HEK293 (cell line): ENCODE results near the gene DUSP1.
A peak's percentile ranks its signal among the peaks of the same experiment; 100 is the strongest.

Source experiments
- CTCF ChIA-PET: fragments of 350-600 bp; formaldehyde crosslinking; extraction: SDS; loops from one replicate; lab custom pipeline; 2021; ENCODE audit warnings: antibody characterized with exemption; lab: Yijun Ruan, JAX
- POLR2A ChIA-PET: fragments of 300-600 bp; formaldehyde crosslinking; extraction: SDS; loops from one replicate; lab custom pipeline; 2020; ENCODE audit warnings: antibody characterized with exemption, inconsistent platforms; lab: Yijun Ruan, JAX
- H3K27ac ChIP-seq: fragments of 200-500 bp; sonication (Bioruptor generic); 2 replicates; pipeline ENCODE4 v1.5.1; 2014; ENCODE audit warnings: low read depth, low read length, control low read depth, inconsistent platforms; ENCODE audit errors: extremely low read depth
- H3K36me3 ChIP-seq, 2 experiments: fragments of 200-500 bp in 1 of 2; sonication (Bioruptor generic) in 1 of 2; 1 replicate in 1 of 2; 2 replicates in 1 of 2; pipeline ENCODE4 v1.5.1; 2014 to 2017; ENCODE audit warnings: inconsistent platforms in 2 of 2, low read length in 2 of 2; ENCODE audit not compliant: control insufficient read depth in 2 of 2, insufficient read depth in 1 of 2
- H3K4me1 ChIP-seq: fragments of 200-500 bp; sonication (Bioruptor generic); 2 replicates; pipeline ENCODE4 v1.5.1; 2014; ENCODE audit warnings: mild to moderate bottlenecking, low read length, inconsistent platforms; ENCODE audit not compliant: control insufficient read depth, insufficient read depth
- H3K4me3 ChIP-seq: 2 replicates; pipeline ENCODE4 v1.5.1; 2011; ENCODE audit warnings: low read depth, mild to moderate bottlenecking, control low read depth, low read length, moderate library complexity
- H3K9me3 ChIP-seq: fragments of 200-500 bp; sonication (Bioruptor generic); 2 replicates; pipeline ENCODE4 v1.5.1; 2014; ENCODE audit warnings: low read depth, low read length, inconsistent platforms; ENCODE audit not compliant: control insufficient read depth, insufficient read depth
- GLIS1 ChIP-seq: fragments of 450-650 bp; formaldehyde crosslinking; IDR thresholded peaks from 2 replicates; pipeline ENCODE4 v1.5.1; 2016; ENCODE audit warnings: missing biosample characterization, missing genetic modification characterization
- GLIS2 ChIP-seq: fragments of 450-650 bp; formaldehyde crosslinking; IDR thresholded peaks from 2 replicates; pipeline ENCODE4 v1.5.1; 2016; ENCODE audit warnings: missing biosample characterization, missing genetic modification characterization
- MZF1 ChIP-seq: fragments of 450-650 bp; formaldehyde crosslinking; IDR thresholded peaks from 2 replicates; pipeline ENCODE4 v1.5.1; 2017; ENCODE audit warnings: missing biosample characterization, missing genetic modification characterization, borderline replicate concordance
- PBX3 ChIP-seq: sonication (generic); formaldehyde crosslinking; IDR thresholded peaks from 2 replicates; pipeline ENCODE4 v1.8.1; 2022; ENCODE audit warnings: mild to moderate bottlenecking, moderate library complexity, missing genetic modification reagents
- TRIM28 ChIP-seq: IDR thresholded peaks from 2 replicates; pipeline ENCODE4 v1.6.1; 2011; ENCODE audit warnings: low read length, control low read depth, borderline replicate concordance
- ZBTB17 ChIP-seq: fragments of 450-650 bp; formaldehyde crosslinking; IDR thresholded peaks from 2 replicates; pipeline ENCODE4 v1.5.1; 2016; ENCODE audit warnings: missing biosample characterization, missing genetic modification characterization
- ZFP69B ChIP-seq: fragments of 450-650 bp; formaldehyde crosslinking; IDR thresholded peaks from 2 replicates; pipeline ENCODE4 v1.5.1; 2016; ENCODE audit warnings: missing biosample characterization, missing genetic modification characterization
- ZIC2 ChIP-seq: fragments of 450-650 bp; formaldehyde crosslinking; IDR thresholded peaks from 2 replicates; pipeline ENCODE4 v1.5.1; 2016; ENCODE audit warnings: missing biosample characterization, missing genetic modification characterization
- ZNF112 ChIP-seq: fragments of 450-650 bp; formaldehyde crosslinking; IDR thresholded peaks from 2 replicates; pipeline ENCODE4 v1.5.0; 2017; ENCODE audit warnings: missing biosample characterization, missing genetic modification characterization
- ZNF19 ChIP-seq: fragments of 450-650 bp; formaldehyde crosslinking; IDR thresholded peaks from 2 replicates; pipeline ENCODE4; 2016; ENCODE audit warnings: missing biosample characterization, missing genetic modification characterization, low read depth
- ZNF248 ChIP-seq: fragments of 450-650 bp; formaldehyde crosslinking; IDR thresholded peaks from 2 replicates; pipeline ENCODE4 v1.5.1; 2017; ENCODE audit warnings: missing biosample characterization, missing genetic modification characterization
- ZNF423 ChIP-seq: fragments of 450-650 bp; formaldehyde crosslinking; IDR thresholded peaks from 2 replicates; pipeline ENCODE4 v1.5.1; 2016; ENCODE audit warnings: missing biosample characterization, missing genetic modification characterization
- ZNF558 ChIP-seq: fragments of 450-650 bp; formaldehyde crosslinking; IDR thresholded peaks from 2 replicates; pipeline ENCODE4 v1.5.1; 2016; ENCODE audit warnings: missing biosample characterization, missing genetic modification characterization
- ZNF623 ChIP-seq: fragments of 450-650 bp; formaldehyde crosslinking; IDR thresholded peaks from 2 replicates; pipeline ENCODE4 v1.5.1; 2016; ENCODE audit warnings: missing biosample characterization, missing genetic modification characterization
- ZNF660 ChIP-seq: fragments of 450-650 bp; IDR thresholded peaks from 2 replicates; pipeline ENCODE4 v1.5.1; 2018; ENCODE audit warnings: missing biosample characterization, mild to moderate bottlenecking, missing genetic modification characterization
- ZNF707 ChIP-seq: fragments of 450-650 bp; formaldehyde crosslinking; IDR thresholded peaks from 2 replicates; pipeline ENCODE4 v1.5.1; 2016; ENCODE audit warnings: missing biosample characterization, missing genetic modification characterization
- ZNF747 ChIP-seq: fragments of 450-650 bp; formaldehyde crosslinking; IDR thresholded peaks from 2 replicates; pipeline ENCODE4 v1.5.1; 2016; ENCODE audit warnings: missing biosample characterization, missing genetic modification characterization
- ZNF843 ChIP-seq: fragments of 450-650 bp; formaldehyde crosslinking; IDR thresholded peaks from 2 replicates; pipeline ENCODE4 v1.5.1; 2016; ENCODE audit warnings: missing biosample characterization, missing genetic modification characterization

DUSP1 gene

GRCh38 chr5:172760136-172760535 lies 10.9 kb downstream of the DUSP1 start:
- POLR2A ChIA-PET = interaction anchor here (0.7 to 2.8 kb wide), 2 partner anchors 11 to 13 kb away, joined by 3 to 16 read pairs; partner anchors contain the start of gene DUSP1
- no peaks in the 10 kb centered on the region for H3K9me3 ChIP-seq
- CTCF ChIA-PET = interaction anchor here (0.7 to 1.3 kb wide), 2 partner anchors 19 to 1558 kb away, joined by 3 to 4 read pairs; no protein-coding TSS in a partner anchor
- no peaks in the 10 kb centered on the region for H3K4me1 ChIP-seq
- no peak overlapping the region for H3K4me3 ChIP-seq
- no peak for TF ChIP-seq PBX3 (CRISPR knock-in tag)
- TF ChIP-seq ZNF558 (tag by site-specific recombination) = peak; percentile 100
- no peaks in the 10 kb centered on the region for H3K36me3 ChIP-seq
- no peak overlapping the region for H3K27ac ChIP-seq

DNA sequence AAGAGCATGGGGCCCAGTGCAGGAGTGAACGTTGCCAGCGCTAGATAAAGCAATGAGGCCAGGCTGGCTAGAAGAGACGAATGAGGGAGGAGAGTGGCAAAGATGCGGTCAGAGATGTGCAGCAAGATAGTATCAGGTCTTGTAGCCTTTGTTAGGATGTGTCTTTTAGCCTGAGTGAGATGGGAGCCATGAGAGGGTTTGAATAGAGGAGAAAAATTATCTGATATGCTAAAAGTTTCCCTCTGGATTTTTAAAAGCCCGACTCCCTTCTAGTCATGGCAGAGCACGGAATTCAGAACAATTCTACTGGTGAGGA lies 12.2 kb downstream of the DUSP1 start:
- no peak overlapping the region for H3K27ac ChIP-seq
- POLR2A ChIA-PET = no interaction called here

GRCh38 chr5:172758077-172758833 lies 12.7 kb downstream of the DUSP1 start:
- H3K4me1 ChIP-seq = no peaks in the 10 kb centered on the region
- CTCF ChIA-PET = interaction anchor here (1.0 to 2.1 kb wide), 3 partner anchors 14 to 174 kb away, joined by 4 to 6 read pairs (median 5); no protein-coding TSS in a partner anchor
- no peak overlapping the region for H3K4me3 ChIP-seq
- no peaks in the 10 kb centered on the region for H3K9me3 ChIP-seq
- POLR2A ChIA-PET = interaction anchor here (0.7 to 1.1 kb wide), 2 partner anchors 13 to 44 kb away, joined by 3 to 11 read pairs; partner anchors contain the start of gene DUSP1
- no peaks in the 10 kb centered on the region for H3K36me3 ChIP-seq
- no peak overlapping the region for H3K27ac ChIP-seq
- TF ChIP-seq ZNF623 (no peak), GLIS2 (peak; percentile 24; the same call in 1 of the 2 replicates), ZNF707 (tag by site-specific recombination) (no peak), ZBTB17 (tag by site-specific recombination) (no peak), ZNF660 (tag by site-specific recombination) (0 out of 2 replicates have a peak, but pooled peaks have one; percentile 14), GLIS1 (tag by site-specific recombination) (peak; percentile 95), ZNF19 (no peak), ZNF423 (tag by site-specific recombination) (no peak), ZNF843 (tag by site-specific recombination) (no peak), ZNF248 (no peak), TRIM28 (0 out of 2 replicates have a peak, but pooled peaks have one; percentile 34), ZNF747 (tag by site-specific recombination) (no peak), MZF1 (tag by site-specific recombination) (no peak), ZIC2 (tag by site-specific recombination) (peak; percentile 53)

More for the DNA sequence above, 12.2 kb downstream of the DUSP1 start:
- H3K36me3 ChIP-seq = no peaks in the 10 kb centered on the region
- H3K9me3 ChIP-seq = no peaks in the 10 kb centered on the region
- no peaks in the 10 kb centered on the region for H3K4me1 ChIP-seq
- CTCF ChIA-PET = interaction anchor here (1.9 to 2.1 kb wide), 2 partner anchors 13 to 174 kb away, joined by 5 to 6 read pairs; no protein-coding TSS in a partner anchor
- no peak for TF ChIP-seq ZNF112 (tag by site-specific recombination)
- no peak for TF ChIP-seq ZNF660 (tag by site-specific recombination)
- no peak for TF ChIP-seq ZFP69B
- H3K4me3 ChIP-seq = no peak overlapping the region
